GM12892 (cell line): Measurements from ENCODE around the gene DHPS.
A peak's percentile ranks its signal among the peaks of the same experiment; 100 is the strongest.

ENCODE experiments used
- POLR2A ChIP-seq: IDR thresholded peaks from 2 replicates; pipeline ENCODE4 v1.6.1; 2011; ENCODE audit warnings: low read depth, low read length, control low read depth
- POLR2AphosphoS5 ChIP-seq: IDR thresholded peaks from 2 replicates; pipeline ENCODE4 v1.6.1; 2011; ENCODE audit warnings: low read depth, low read length, control low read depth
- TAF1 ChIP-seq: IDR thresholded peaks from 2 replicates; pipeline ENCODE4 v1.6.1; 2011; ENCODE audit warnings: low read depth, mild to moderate bottlenecking, control low read depth, low read length, borderline replicate concordance

DNA sequence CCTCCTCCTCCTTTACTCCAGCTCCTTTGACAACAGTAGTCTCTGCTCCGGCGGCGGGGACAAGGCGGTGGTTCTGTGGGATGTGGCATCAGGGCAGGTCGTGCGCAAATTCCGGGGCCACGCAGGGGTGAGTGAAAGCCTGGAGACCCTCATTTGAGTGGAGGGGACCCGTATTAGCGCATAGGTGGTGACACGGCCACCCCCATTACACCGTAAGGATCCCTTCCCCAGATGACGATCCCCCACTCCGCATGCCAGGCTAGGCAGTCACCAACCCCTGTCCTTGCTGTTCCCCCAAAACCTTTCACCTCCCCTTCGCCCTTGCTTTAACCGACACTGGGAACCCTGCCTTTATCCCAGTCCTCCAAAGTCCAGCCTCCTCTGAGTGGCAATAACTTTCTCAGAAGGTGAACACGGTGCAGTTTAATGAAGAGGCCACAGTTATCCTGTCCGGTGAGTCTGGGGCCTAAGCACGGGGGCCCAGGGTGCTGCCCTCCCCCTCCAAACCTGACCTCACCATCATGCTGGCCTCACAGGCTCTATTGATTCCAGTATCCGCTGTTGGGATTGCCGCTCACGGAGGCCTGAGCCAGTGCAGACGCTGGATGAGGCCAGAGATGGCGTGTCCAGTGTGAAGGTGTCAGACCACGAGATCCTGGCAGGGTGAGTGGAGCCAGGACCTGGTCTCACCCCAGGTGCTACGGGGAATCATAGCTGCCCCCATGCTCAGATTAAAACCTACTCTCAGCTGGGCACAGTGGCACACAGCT, 11.3 kb downstream of the DHPS start:
- TF ChIP-seq POLR2A (no peak; the same call in 1 of the 2 replicates), POLR2AphosphoS5 (peak; percentile 60; the same call in 1 of the 2 replicates), TAF1 (no peak)
